Activated CD8-positive, alpha-beta T cell treated with anti-CD3 and anti-CD28 coated beads for 36 hours (primary cell): Measurements from ENCODE around the gene GNB1. TPM values are rescaled to one million over a fixed set of nuclear protein-coding genes. Genes with fewer than 3 reads are reported as not detected.

ENCODE experiments used
- ATAC-seq: fragments of 200-7000 bp; cut with Tn5 transposase; one replicate; pipeline ENCODE4 v1.10.0; 2021; ENCODE audit warnings: mild to moderate bottlenecking, moderate library complexity
- CTCF ChIA-PET: fragments of 350-600 bp; sonication (Branson Sonifier 250); formaldehyde crosslinking; loops from one replicate; lab custom pipeline; 2021; ENCODE audit warnings: antibody characterized with exemption; lab: Charles Lee
- POLR2A ChIA-PET: fragments of 350-600 bp; sonication (Branson Sonifier 250); formaldehyde crosslinking; loops from one replicate; lab custom pipeline; 2021; ENCODE audit warnings: antibody characterized with exemption; lab: Charles Lee
- DNase-seq: peaks from one replicate; pipeline ENCODE4 v3.0.0-alpha.2; 2020
- H3K27ac Mint-ChIP-seq: one replicate; pipeline ENCODE4 v1.8.0; 2021; ENCODE audit warnings: mild to moderate bottlenecking, mixed read lengths
- H3K27me3 Mint-ChIP-seq: one replicate; pipeline ENCODE4 v1.8.0; 2021; ENCODE audit warnings: mixed read lengths
- H3K36me3 Mint-ChIP-seq: one replicate; pipeline ENCODE4 v1.8.0; 2021; ENCODE audit warnings: low read depth, mixed read lengths
- H3K4me1 Mint-ChIP-seq: one replicate; pipeline ENCODE4 v1.8.0; 2021; ENCODE audit warnings: low read depth, mixed read lengths
- H3K4me3 Mint-ChIP-seq: one replicate; pipeline ENCODE4 v1.8.0; 2021; ENCODE audit warnings: mild to moderate bottlenecking, moderate library complexity, mixed read lengths
- H3K9me3 Mint-ChIP-seq: one replicate; pipeline ENCODE4 v1.8.0; 2021; ENCODE audit warnings: mixed read lengths
- CTCF ChIP-seq: fragments of 200-600 bp; IDR thresholded peaks from one replicate; pipeline ENCODE4 v1.8.0; 2022; ENCODE audit warnings: antibody characterized with exemption, mild to moderate bottlenecking
- intact Hi-C: fragments of 100-400 bp; cut with micrococcal nuclease; formaldehyde crosslinking; loops from one replicate; pipeline ENCODE4 v1.10.0; 2022
- total RNA-seq, 2 experiments: library from RNA; stranded (reverse); gene quantifications; one replicate each; pipeline ENCODE4 v1.2.3, GENCODE V29; 2021

GNB1 gene
- total RNA-seq, 2 experiments from 2014 or later = 318 to 330 TPM

DNA sequence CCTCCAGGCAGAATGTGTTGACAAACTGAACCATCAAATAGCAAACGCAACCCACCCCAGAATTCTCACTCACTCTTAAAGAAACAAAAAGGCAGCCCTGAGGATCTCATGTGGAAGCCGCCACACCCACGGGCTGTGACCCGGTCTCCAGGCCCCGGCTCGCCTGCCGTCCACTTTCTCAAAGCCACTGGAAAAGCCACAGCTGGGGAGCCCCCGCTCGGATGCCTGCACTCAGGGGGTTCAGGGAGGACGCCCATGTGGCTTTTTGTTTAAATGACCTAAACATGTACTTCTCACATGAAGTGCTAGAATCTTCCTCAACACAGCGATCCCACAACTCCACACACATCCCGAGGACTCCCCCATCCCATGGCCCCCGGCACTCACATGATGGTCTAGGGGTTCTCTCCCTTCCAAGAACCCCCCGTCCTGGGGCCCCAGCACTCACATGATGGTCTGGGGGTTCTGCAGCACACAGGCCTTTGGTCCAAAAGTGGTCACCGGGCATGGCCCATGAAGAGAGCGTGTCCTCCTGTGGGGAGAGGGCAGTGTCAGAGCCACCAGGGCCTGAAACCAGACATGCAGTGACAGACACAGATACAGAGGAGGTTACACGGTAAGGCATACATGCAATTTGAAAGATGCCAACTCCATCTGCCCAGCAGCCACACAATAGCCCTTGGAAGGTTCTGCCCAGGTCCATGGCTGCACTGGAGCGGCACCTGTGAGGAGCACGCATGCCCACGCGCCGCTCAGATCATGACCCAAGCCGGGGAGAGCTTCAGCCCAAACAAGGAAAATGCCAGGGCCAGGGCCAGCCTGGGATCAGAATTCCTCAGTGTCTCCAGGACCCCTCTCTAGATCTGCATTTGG is 129.1 kb downstream of the GNB1 start:
- intact Hi-C loops = no loop called here
- ChIA-PET POLR2A (no interaction called here), CTCF (no interaction called here)
- no peaks in the 10 kb centered on the region for H3K9me3 Mint-ChIP-seq
- DNase-seq = no peak
- H3K27ac Mint-ChIP-seq = no peak overlapping the region
- no peaks in the 10 kb centered on the region for H3K4me1 Mint-ChIP-seq
- no peaks in the 10 kb centered on the region for H3K27me3 Mint-ChIP-seq
- H3K4me3 Mint-ChIP-seq = no peak overlapping the region
- H3K36me3 Mint-ChIP-seq = peaks cover 22% of the 10 kb centered on the region
- TF ChIP-seq CTCF = no peak
- ATAC-seq = no peak

GRCh38 chr1:1760715-1761114 is 130.2 kb downstream of the GNB1 start:
- ChIA-PET POLR2A (no interaction called here), CTCF (no interaction called here)
- DNase-seq (no peak), ATAC-seq (no peak)
- intact Hi-C loops = no loop called here
- H3K36me3 Mint-ChIP-seq = peaks cover 24% of the 10 kb centered on the region
- TF ChIP-seq CTCF = no peak
- no peak overlapping the region for H3K4me3 Mint-ChIP-seq
- H3K9me3 Mint-ChIP-seq = no peaks in the 10 kb centered on the region
- no peaks in the 10 kb centered on the region for H3K4me1 Mint-ChIP-seq
- H3K27me3 Mint-ChIP-seq = no peaks in the 10 kb centered on the region
- no peak overlapping the region for H3K27ac Mint-ChIP-seq

- ChIA-PET CTCF (no interaction called here), POLR2A (interaction anchor here (0.8 kb wide), 1 partner anchor 8 kb away, joined by 3 read pairs; no protein-coding TSS in a partner anchor)
- H3K27ac Mint-ChIP-seq = no peak overlapping the region
- no peaks in the 10 kb centered on the region for H3K9me3 Mint-ChIP-seq
- no peak for ATAC-seq
- intact Hi-C loops = no loop called here
- H3K4me1 Mint-ChIP-seq = no peaks in the 10 kb centered on the region
- no peaks in the 10 kb centered on the region for H3K27me3 Mint-ChIP-seq
- no peak for DNase-seq
- H3K36me3 Mint-ChIP-seq = peaks cover 25% of the 10 kb centered on the region
- TF ChIP-seq CTCF = no peak
- no peak overlapping the region for H3K4me3 Mint-ChIP-seq
Observed at GRCh38 chr1:1760345-1760650, 130.6 kb downstream of the GNB1 start.

DNA sequence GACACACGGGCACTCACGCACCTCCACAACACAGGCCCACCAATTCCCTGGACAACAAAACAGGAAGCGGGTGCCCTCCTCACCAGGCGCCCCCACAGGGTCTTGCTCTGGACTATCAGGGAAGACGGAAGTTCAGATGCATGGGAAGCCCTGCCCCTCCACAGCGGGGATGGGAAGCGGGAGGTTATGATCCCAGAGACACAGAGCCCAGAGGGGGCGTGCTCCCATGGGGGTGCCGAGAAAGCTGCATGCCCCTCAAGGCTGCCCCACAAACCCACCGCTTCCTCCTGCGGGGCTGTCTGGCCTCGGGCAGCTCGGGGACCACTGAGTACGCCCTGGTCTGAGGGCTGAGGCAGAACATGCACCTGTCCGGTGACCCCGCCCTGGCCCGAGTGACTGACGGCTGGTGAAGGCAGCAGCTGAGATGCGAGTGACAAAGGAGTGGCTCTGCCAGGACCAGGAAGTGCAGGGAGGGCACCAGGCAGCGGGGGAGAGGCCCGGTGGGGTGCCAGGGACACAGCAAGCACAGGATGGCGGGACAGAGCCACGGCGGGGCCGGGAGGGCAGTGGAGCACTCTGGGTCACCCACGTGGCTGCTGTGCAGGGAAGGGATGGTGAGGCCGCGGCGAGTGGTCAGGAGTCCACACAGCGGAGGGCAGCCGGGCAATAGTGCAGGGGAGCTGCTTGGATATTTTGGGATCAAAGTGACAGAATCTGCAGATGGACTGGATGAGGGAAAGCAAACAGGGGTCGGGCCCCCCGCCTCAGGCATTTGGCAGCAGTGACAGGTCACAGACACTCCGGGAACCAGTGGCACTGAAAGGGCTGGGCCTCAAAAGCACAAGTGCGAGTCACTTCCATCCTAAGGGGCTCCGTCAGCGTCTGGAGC is 131.2 kb downstream of the GNB1 start:
- ATAC-seq (no peak), DNase-seq (no peak)
- intact Hi-C loops = no loop called here
- Mint-ChIP-seq H3K27me3 (no peaks in the 10 kb centered on the region), H3K4me3 (no peak overlapping the region), H3K36me3 (peaks cover 27% of the 10 kb centered on the region), H3K27ac (no peak overlapping the region), H3K4me1 (no peaks in the 10 kb centered on the region), H3K9me3 (no peaks in the 10 kb centered on the region)
- ChIA-PET CTCF (no interaction called here), POLR2A (interaction anchor here (0.5 to 0.8 kb wide), 2 partner anchors 9 to 765 kb away, joined by 3 read pairs; no protein-coding TSS in a partner anchor)
- no peak for TF ChIP-seq CTCF
